HG03066 (cell line): Measurements from ENCODE around the gene FNTB.
A peak's percentile ranks its signal among the peaks of the same experiment; 100 is the strongest.
"Not testable (repeated sequence)": the region's sequence is repeated elsewhere in the genome, so short reads cannot be mapped to it uniquely, and the experiment has no call there.

Source experiments
- ATAC-seq: cut with Tn5 transposase; IDR thresholded peaks from one replicate; pipeline ENCODE4 v1.9.1; 2021; ENCODE audit warnings: low read depth; ENCODE audit not compliant: unreplicated experiment

Gene FNTB

GRCh38 chr14:65077318-65077717 lies 90.6 kb downstream of the FNTB start:
- ATAC-seq, result no peak

DNA sequence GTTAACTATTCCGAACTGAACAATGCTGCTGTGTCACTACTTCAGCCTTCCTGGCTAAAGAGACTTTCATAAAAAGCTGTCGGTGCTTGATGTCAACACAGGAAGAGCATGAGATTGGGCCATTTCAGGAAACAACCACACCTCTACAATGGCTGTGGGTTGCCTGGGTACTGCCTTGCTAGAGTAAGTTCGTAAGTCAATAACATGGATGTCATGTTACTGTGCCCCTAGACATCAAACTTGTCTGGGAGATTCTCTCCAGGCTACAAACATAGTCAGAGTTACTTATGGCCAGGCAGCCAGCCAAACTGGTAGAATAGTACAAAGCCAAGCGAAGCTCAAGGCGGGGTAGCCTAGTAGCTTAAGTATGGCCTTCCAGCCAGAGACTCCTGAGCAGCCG lies 92.5 kb downstream of the FNTB start:
- ATAC-seq, result no peak

DNA sequence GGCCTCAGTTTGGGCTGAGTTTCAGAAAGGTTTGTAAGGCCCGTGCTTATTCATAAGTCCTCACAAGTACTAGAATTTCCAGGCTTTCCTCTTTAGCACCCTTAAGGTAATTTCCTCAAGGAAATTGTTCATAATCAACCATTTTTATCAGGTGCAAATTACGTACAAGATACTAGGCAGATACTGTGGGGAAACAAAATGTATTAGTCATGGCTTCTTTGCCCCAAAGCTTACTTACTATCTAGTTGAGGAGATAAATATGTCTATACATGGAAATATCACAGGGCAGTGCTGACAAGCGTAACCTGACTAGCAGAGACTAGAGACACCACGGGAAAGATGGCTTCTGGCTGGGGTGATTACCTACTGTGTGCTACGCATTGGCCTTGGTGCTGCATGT lies 93.1 kb downstream of the FNTB start:
- ATAC-seq, result no peak

DNA sequence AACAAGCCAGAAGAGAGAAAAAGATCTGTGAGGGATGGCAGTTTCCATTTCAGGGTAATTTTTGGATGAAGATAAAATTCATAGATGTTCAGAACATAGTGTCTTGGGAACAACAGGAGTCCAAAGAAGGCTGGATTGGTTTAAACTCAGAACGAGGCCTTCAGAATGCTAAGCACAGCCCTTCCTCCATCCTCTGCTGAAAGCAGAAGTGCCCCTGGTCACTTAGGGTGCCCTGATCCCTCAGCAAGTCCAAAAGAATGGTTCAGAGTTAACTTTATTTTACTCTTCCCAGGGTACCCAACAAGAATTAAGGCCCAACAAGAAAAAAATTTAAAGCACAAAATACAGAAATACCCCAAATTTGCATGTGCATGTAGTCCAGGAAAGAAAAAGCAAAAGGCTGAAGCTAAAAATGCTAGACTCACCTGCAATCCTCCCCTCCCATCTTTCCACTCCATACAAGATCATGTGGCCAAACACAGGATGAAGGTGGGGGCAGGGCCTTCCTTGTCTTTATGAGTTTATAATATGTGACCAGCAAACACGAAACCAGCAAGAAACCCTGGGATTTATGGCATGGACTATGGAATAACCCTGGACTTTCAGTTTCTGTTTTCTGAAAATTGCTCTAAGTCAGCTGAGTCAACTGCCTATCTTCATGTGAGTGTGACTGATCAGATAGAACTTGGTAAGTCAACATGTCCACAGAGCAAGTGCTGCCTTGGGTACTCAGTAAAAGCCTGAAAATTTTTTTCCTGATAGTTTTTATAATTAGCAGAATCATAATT lies 94.5 kb downstream of the FNTB start:
- no peak for ATAC-seq

GRCh38 chr14:65082930-65083329 lies 96.2 kb downstream of the FNTB start:
- no peak for ATAC-seq

DNA sequence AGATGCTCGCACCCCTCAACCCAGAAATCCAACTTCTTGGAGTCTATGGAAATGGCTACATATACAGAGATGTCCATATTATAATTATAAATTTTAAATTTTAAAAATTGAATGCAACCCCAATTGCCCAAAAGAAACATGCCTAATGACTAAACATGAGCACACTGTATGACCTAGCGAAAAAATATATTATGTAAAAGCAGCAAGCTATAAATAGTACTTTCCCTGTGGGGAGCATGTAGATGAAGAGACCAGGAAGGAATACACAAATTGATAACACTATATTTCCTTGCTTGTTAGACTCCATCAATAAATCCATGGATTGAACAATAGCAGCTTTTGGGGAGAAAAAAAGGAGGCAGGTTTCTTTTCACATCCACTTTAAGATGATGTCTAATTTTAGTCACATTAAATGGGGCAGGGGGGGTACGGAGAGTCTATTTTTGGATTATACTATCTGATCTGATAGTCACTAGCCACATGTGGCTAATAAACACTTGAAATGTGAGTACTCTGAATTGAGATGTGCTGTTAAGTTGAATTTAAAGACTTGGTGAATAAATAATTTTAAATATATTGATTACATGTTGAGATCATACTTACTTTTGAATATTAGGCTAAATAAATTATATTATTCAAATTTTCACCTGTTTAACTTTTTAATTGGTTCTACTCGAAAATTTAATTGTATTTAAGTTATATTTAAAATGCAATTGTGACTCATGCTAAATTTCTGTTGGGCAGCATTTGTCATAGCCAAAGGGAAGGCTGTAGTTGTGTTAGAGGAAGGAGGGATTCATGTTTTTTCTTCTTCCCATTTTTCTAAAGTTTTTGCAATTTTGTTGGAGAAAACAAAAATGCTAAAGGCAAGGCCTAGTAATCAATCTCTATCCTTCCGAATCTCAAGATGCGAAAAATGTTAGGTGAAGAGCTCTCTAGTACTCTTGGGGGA lies 98.1 kb downstream of the FNTB start:
- no peak for ATAC-seq

DNA sequence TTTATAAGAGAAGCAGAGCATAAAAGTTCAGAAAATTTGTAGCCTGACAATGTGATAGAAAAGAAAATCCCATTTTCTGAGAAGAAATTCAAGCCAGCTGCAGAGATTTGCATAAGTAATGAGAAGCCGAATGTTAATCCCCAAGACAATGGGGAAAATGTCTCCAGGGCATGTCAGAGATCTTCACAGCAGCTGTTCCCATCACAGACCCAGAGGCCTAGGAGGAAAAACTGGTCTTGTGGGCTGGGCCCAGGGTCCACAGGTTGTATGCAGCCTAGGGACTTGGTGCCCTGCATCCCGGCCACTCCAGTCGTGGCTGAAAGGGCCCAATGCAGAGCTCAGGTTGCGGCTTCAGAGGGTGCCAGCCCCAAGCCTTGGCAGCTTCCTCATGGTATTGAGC lies 100.0 kb downstream of the FNTB start:
- not testable (repeated sequence) for ATAC-seq

DNA sequence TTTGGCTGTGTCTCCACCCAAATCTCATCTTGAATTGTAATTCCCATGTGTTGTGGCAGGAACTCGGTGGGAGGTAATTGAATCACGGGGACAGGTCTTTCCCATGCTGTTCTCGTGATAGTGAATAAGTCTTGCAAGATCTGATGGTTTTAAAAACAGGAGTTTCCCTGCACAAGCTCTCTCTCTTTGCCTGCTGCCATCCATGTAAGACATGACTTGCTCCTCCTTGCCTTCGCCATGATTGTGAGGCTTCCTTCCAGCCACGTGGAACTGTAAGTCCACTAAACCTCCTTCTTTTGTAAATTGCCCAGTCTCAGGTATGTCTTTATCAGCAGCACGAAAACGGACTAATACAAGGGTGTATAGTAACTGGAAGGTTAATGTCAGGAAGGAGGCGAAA lies 101.1 kb downstream of the FNTB start:
- not testable (repeated sequence) for ATAC-seq

- ATAC-seq, result no peak
These were observed 105.7 kb downstream of the FNTB start for GRCh38 chr14:65092349-65092748.

DNA sequence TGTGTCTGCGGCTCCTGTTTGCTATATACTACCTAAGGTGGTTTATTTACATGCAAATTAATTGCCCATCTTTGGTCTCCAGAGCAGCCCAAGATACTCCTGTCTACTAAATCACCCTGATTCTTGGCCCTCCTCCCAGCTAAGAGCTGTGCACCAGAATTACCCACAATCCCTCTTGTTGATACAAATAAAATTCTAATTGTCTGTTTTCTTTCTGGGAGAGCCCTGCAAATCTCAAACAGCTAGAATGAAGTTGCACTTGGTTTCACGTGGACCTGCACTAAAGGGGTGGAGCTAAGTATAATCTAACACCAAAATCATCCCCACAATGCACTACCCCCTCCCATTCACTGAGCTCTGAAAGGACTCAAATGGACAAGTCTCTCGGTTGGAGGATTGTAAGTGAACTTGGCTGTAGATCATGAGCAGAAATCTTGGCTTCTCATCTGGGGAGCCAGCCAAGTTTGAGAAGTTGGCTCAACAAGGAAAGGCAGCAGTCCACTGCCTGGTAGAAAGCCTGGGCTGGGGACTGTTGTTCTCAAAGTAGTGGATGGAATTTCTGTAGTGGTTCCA lies 109.0 kb downstream of the FNTB start:
- no peak for ATAC-seq

DNA sequence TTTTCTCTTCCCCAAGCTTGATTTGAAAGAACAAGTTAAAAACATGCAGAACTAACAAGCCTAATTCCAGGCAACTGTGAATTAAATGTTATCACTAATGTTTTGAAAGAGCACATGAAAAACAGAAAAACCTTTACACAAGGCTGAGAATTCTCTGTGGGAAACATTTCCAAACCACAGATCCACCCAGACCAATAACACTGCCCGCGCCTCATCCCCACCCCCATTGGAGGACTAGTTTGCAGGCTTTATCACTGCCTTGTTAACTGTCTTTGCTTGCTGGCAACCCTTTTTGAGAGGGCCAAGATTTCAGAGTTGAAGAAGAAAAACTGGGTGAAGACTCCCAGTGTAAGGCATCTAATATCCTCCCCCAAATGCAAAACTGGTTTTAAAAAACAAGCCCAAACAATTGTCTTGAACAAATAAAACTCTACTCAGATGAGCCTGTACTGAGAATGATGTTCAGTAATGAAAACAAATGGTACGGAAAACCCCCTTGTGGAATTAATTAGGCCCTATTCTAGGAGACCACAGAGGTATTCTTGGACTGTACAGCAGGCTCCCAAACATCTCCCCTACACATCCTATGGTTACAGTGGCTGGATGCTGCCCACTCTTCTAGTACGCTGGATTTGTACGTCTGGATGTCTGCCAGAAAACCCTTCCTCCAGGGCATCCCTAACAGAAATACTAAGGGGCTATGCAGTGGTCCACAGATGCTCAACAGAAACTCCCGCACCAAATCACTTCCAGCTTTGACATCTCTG lies 109.8 kb downstream of the FNTB start:
- ATAC-seq, result no peak

GRCh38 chr14:65098586-65098985 lies 111.9 kb downstream of the FNTB start:
- no peak for ATAC-seq

GRCh38 chr14:65100922-65101541 lies 114.3 kb downstream of the FNTB start:
- no peak for ATAC-seq

DNA sequence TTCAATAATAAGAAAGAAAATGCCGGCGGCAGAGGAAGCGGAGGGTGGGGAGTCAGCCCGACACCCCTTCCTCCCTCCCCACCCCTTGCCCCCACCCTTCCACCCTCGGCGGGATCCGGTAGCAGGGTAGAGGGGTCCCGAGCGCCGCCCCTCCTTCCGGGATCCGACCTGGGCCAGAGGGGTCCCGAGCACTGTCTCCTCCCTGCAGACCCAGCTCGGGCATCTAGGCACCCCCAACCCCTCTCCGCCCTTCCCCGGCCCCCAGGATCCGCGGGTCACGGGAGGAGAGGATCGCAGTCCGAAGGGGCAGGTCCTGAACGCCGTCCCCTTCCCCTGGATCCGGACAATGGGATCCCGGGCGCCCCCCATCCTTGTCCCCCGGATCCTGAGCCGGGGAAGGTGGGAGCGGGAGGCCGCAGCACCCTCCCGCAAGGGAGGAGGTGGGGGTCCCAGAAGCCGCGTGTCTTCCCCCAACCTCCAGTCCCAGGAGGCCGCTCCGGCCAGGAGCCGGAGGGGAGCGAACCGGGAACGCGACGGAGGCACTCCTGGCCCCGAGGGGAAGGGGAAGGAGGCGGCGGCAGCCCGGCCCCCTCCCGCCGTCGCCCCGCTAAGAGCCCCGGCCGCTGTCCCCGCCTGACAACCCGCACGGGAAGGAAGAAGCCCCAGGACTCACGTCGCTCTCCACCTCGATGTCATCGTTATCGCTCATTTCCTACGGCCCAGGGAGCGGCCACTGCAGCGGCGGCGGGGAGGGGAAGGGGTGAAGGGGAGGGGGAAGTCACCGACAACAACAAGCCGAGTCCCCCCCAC lies 115.1 kb downstream of the FNTB start:
- ATAC-seq, result peak; percentile 16

DNA sequence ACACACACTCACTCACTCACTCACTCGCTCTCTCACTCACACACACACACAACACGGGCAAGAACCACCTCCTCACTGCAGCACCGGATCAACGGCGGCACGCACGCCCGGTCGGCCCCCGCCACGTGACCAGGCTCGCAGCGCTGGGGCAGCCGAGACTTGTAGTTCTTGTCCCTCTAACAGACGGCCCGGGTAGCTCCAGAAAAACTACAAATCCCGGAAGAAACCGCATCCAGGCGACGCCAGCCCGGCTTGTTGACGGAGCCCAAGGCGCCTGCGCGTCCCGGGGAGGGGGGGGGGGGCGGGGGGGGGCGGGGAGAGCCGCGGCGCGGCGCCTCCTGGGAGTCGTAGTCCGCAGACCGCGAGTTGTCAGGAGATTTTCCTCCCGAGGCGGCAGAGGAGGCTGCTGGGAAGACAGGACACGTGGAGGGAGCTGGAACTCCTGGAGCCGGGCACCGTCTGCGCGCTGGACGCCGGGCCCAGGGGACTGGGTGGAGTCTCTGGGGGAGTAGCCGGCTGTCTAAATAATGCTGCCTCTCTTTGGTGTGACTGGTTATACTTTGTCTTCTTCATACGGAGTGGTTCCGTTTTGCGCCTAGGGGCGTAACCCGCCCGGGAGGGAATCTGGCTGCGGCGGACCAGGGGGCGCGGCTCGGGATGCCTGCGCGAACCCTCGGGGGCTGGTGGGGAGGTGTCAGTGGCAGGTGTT lies 115.9 kb downstream of the FNTB start, which contains the start of gene MAX:
Gene MAX, minus strand, starts transcription at position 77 of the 709 bp plus-strand sequence. CDS start 178 bp downstream, outside the sequence.
- ATAC-seq, result peak; percentile 87

GRCh38 chr14:65103150-65103760 lies 116.6 kb downstream of the FNTB start:
- ATAC-seq, result no peak

DNA sequence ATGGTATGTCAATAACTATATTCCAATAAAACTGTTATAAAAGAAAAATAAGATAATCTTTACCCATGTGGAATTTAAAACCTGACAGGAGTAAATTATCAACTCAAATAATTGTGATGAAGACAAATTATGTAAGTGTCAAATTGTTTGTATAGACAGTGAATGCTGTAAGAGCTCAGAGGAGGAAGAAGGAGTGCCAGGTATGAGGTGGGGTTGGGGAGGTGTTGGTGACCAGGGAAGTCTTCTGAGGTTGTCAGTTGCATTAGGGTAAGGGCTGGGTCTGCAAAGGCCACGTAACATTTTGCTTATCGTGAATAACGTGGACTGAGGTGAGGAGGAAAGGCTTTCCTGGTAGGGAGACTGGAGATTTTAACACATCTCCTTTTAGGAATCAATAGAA lies 118.1 kb downstream of the FNTB start:
- ATAC-seq, result no peak

DNA sequence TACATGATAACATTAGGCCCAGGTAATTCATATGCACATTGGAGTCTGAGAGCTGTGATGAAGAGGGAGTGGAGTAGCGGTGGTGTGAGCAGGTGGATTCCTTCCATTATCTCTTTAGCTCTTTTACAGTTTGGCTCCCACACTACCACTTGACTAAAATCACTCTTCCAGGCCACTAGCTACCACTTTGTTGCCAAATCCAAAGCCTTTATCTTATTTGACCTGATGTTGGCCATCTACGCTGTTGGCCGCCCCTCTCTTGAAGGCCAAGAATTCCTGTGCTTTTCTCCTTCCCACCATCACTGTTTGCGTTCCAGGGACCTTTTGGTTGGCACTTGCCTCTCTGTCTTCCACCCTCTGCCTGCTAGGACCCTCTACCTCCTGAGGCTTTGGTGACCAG lies 119.6 kb downstream of the FNTB start:
- ATAC-seq, result no peak
